GM12891 (cell line): ENCODE measurements around the gene NAALADL2.

Experiments
- PAX5 ChIP-seq: IDR thresholded peaks from 2 replicates; pipeline ENCODE4 v1.6.1; 2011; ENCODE audit warnings: low read length, moderate library complexity, mild to moderate bottlenecking; ENCODE audit not compliant: insufficient read depth, severe bottlenecking
- POLR2A ChIP-seq: IDR thresholded peaks from 2 replicates; pipeline ENCODE4 v1.6.1; 2011; ENCODE audit warnings: low read depth, low read length, control low read depth
- POLR2AphosphoS5 ChIP-seq: IDR thresholded peaks from 2 replicates; pipeline ENCODE4 v1.6.1; 2011; ENCODE audit warnings: low read depth, low read length, control low read depth
- TAF1 ChIP-seq: IDR thresholded peaks from 2 replicates; pipeline ENCODE4 v1.6.1; 2011; ENCODE audit warnings: low read depth, low read length, control low read depth

- TF ChIP-seq POLR2AphosphoS5 (no peak), POLR2A (no peak), TAF1 (no peak), PAX5 (no peak)
Measured at GRCh38 chr3:175146258-175146657, 287.1 kb downstream of the NAALADL2 start.
